ENCODE data around the gene IRX2.
A peak's percentile ranks its signal among the peaks of the same experiment; 100 is the strongest.

GRCh38 chr5:2756211-2757152, 5.0 kb upstream of the IRX2 start:
- TF ChIP-seq EP300 (conservative IDR thresholded peaks at IDR 0.05; ENCODE audit: poor library complexity, severe bottlenecking) (peak; percentile 8), CTCF (IDR thresholded peaks at IDR 0.05; ENCODE audit: poor library complexity, severe bottlenecking) (peak; percentile 44), RAD21 (conservative IDR thresholded peaks at IDR 0.05) (peak; percentile 57), POLR2AphosphoS5 (IDR thresholded peaks at IDR 0.05) (peak; percentile 41), TAF1 (IDR thresholded peaks at IDR 0.05; ENCODE audit: low read depth) (no peak)

All from neural cell (in vitro differentiated cells).